NT2/D1 (cell line): ENCODE measurements around the gene DMBX1.

ENCODE experiments used
- DNase-seq: peaks from one replicate; pipeline ENCODE4 v3.0.0-alpha.2; 2011; ENCODE audit warnings: low read depth, low spot score
- H3K27me3 ChIP-seq: 2 replicates; pipeline ENCODE4 v1.6.0; 2011; ENCODE audit warnings: mild to moderate bottlenecking; ENCODE audit not compliant: insufficient read length, insufficient read depth
- H3K36me3 ChIP-seq: 2 replicates; pipeline ENCODE4 v1.6.1; 2011; ENCODE audit warnings: mild to moderate bottlenecking, low read length, mixed read lengths; ENCODE audit not compliant: insufficient read depth, insufficient read length
- H3K4me1 ChIP-seq: 2 replicates; pipeline ENCODE4 v1.5.1; 2011; ENCODE audit not compliant: insufficient read depth, insufficient read length
- H3K4me3 ChIP-seq: 2 replicates; pipeline ENCODE4 v1.5.1; 2011; ENCODE audit warnings: low read depth; ENCODE audit not compliant: insufficient read length
- H3K9ac ChIP-seq: 2 replicates; pipeline ENCODE4 v1.6.0; 2011; ENCODE audit warnings: low read depth; ENCODE audit not compliant: insufficient read length
- H3K9me3 ChIP-seq: 2 replicates; pipeline ENCODE4 v1.5.1; 2011; ENCODE audit warnings: mild to moderate bottlenecking, low read length; ENCODE audit not compliant: insufficient read depth
- SUZ12 ChIP-seq: IDR thresholded peaks from 2 replicates; pipeline ENCODE4 v1.6.1; 2011; ENCODE audit not compliant: insufficient read length, insufficient read depth; ENCODE audit errors: extremely low read depth
- YY1 ChIP-seq: IDR thresholded peaks from 2 replicates; pipeline ENCODE4 v1.6.1; 2011; ENCODE audit not compliant: insufficient read length, insufficient read depth
- ZNF274 ChIP-seq: IDR thresholded peaks from 2 replicates; pipeline ENCODE4 v1.6.1; 2011; ENCODE audit warnings: mild to moderate bottlenecking, low read depth, low read length

DMBX1 gene

GRCh38 chr1:46453449-46453848 is 36.2 kb upstream of the DMBX1 start:
- H3K4me1 ChIP-seq, result peaks cover 32% of the 10 kb centered on the region
- TF ChIP-seq ZNF274 (no peak), SUZ12 (no peak), YY1 (no peak)
- no peak overlapping the region for H3K4me3 ChIP-seq
- H3K9me3 ChIP-seq, result peaks cover 10% of the 10 kb centered on the region; the same call in 1 of the 2 replicates
- DNase-seq, result no peak
- H3K36me3 ChIP-seq, result no peaks in the 10 kb centered on the region
- H3K27me3 ChIP-seq, result peaks cover 100% of the 10 kb centered on the region
- H3K9ac ChIP-seq, result no peak overlapping the region

GRCh38 chr1:46455951-46456350 is 33.7 kb upstream of the DMBX1 start:
- H3K9me3 ChIP-seq, result peaks cover 10% of the 10 kb centered on the region; the same call in 1 of the 2 replicates
- H3K9ac ChIP-seq, result no peak overlapping the region
- H3K4me3 ChIP-seq, result no peak overlapping the region
- TF ChIP-seq ZNF274 (no peak), SUZ12 (no peak), YY1 (no peak)
- peaks cover 100% of the 10 kb centered on the region for H3K27me3 ChIP-seq
- DNase-seq, result no peak
- H3K36me3 ChIP-seq, result no peaks in the 10 kb centered on the region
- H3K4me1 ChIP-seq, result peaks cover 28% of the 10 kb centered on the region

GRCh38 chr1:46456411-46456963 is 33.1 kb upstream of the DMBX1 start:
- Histone ChIP-seq H3K9me3 (peaks cover 10% of the 10 kb centered on the region; the same call in 1 of the 2 replicates), H3K4me3 (no peak overlapping the region), H3K4me1 (peaks cover 29% of the 10 kb centered on the region), H3K36me3 (no peaks in the 10 kb centered on the region), H3K9ac (no peak overlapping the region), H3K27me3 (peaks cover 100% of the 10 kb centered on the region)
- no peak for DNase-seq
- TF ChIP-seq ZNF274 (no peak), YY1 (no peak), SUZ12 (no peak)

GRCh38 chr1:46457178-46457577 is 32.5 kb upstream of the DMBX1 start:
- no peak for DNase-seq
- TF ChIP-seq YY1, result no peak
- no peak for TF ChIP-seq SUZ12
- TF ChIP-seq ZNF274, result no peak
- Histone ChIP-seq H3K36me3 (no peaks in the 10 kb centered on the region), H3K9ac (no peak overlapping the region), H3K27me3 (peaks cover 100% of the 10 kb centered on the region), H3K9me3 (peaks cover 10% of the 10 kb centered on the region; the same call in 1 of the 2 replicates), H3K4me1 (peaks cover 36% of the 10 kb centered on the region), H3K4me3 (no peak overlapping the region)

DNA sequence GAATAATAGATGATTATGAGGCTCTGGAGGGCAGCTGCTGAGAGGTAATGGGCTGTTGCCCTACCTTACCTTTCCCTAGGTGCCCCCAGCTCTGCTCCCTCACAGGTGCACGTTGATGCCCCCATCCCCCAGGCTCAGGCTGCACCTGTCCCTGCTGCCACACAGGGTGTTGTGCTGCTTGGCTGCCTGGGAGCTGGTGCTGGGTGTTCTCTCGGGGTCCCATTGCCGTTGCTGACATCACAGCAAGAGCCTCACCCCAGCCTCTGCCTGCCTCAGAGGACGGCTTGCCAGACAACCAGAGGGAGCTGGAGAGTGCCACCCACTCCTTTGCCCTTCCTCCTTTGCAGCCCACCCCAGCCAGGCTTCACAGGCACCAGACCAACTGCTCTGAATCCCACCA is 31.4 kb upstream of the DMBX1 start:
- H3K4me1 ChIP-seq, result peaks cover 30% of the 10 kb centered on the region
- no peaks in the 10 kb centered on the region for H3K36me3 ChIP-seq
- H3K4me3 ChIP-seq, result no peak overlapping the region
- H3K9ac ChIP-seq, result no peak overlapping the region
- H3K27me3 ChIP-seq, result peaks cover 100% of the 10 kb centered on the region
- TF ChIP-seq ZNF274, result no peak
- no peak for TF ChIP-seq YY1
- peaks cover 10% of the 10 kb centered on the region; the same call in 1 of the 2 replicates for H3K9me3 ChIP-seq
- DNase-seq, result no peak

DNA sequence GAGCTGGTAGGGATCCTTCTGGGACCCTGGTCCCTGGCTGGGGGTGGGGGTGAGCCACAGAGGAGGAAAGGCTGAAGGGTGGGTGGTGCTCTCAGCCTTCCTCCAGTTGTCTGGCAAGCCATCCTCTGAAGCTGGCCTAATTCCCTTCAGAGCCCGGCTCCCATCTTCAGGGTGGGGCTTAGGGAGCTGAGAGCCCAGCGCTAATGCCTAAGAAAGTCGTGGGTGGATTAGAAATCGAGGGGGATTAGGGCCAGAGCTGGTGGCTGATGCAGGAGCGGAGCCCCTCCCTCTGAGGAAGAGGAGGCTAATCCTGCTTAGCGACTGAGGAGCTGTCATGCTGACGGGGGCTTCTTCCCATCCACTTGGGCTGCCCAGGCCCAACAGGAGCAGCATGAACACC is 30.8 kb upstream of the DMBX1 start:
- Histone ChIP-seq H3K36me3 (no peaks in the 10 kb centered on the region), H3K4me3 (no peak overlapping the region), H3K4me1 (peaks cover 26% of the 10 kb centered on the region), H3K9me3 (peaks cover 10% of the 10 kb centered on the region; the same call in 1 of the 2 replicates), H3K27me3 (peaks cover 100% of the 10 kb centered on the region), H3K9ac (no peak overlapping the region)
- TF ChIP-seq YY1 (no peak), SUZ12 (no peak), ZNF274 (no peak)
- no peak for DNase-seq

DNA sequence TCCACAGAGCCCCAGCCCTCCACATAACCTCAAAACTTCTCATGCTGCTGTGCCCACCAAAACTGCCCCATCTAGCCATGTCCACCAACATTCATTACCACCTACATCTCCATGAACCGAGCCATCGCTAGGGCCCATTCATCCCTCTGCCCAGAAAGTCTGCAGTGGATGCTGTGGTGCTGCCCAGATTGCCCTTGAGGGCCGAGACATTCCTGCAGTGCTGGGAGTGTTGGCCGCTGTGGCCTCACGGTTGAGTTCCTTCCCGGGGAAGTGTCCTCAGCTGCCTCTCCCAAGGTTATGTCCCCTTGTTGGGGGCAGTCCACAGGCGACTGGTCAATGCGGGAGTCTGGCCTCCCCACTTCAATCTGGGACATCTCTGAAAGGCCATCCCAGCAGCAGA is 30.3 kb upstream of the DMBX1 start:
- Histone ChIP-seq H3K9me3 (peaks cover 10% of the 10 kb centered on the region; the same call in 1 of the 2 replicates), H3K4me3 (no peak overlapping the region), H3K36me3 (no peaks in the 10 kb centered on the region), H3K9ac (no peak overlapping the region), H3K4me1 (peaks cover 29% of the 10 kb centered on the region), H3K27me3 (peaks cover 100% of the 10 kb centered on the region)
- TF ChIP-seq ZNF274, result no peak
- TF ChIP-seq SUZ12, result no peak
- TF ChIP-seq YY1, result no peak
- DNase-seq, result no peak
